GM12878 (cell line): Measurements from ENCODE around the gene CNTNAP2. TPM values are rescaled to one million over a fixed set of nuclear protein-coding genes. Genes with fewer than 3 reads are reported as not detected.

Source experiments
- ATAC-seq: fragments of 200-7000 bp; cut with Tn5 transposase; 3 replicates; pipeline ENCODE4 v1.9.1; 2020; ENCODE audit warnings: mild to moderate bottlenecking, moderate library complexity
- BruUV-seq: library from RNA; stranded (reverse); fragments of 400-500 nt; replicated peaks from 2 replicates; lab custom pipeline; 2021; lab: Mats Ljungman, UMichigan
- CTCF ChIA-PET: fragments of 300-600 bp; sonication (Branson Sonifier 250); formaldehyde crosslinking; extraction: SDS; loops from one replicate; lab custom pipeline; 2021; ENCODE audit warnings: inconsistent platforms; lab: Yijun Ruan, JAX
- POLR2A ChIA-PET: fragments of 350-600 bp; formaldehyde crosslinking; extraction: SDS; loops from one replicate; lab custom pipeline; 2021; ENCODE audit warnings: inconsistent platforms; lab: Charles Lee
- RAD21 ChIA-PET: fragments of 300-600 bp; sonication (Branson Sonifier 250); formaldehyde crosslinking; loops from one replicate; lab custom pipeline; 2023; ENCODE audit warnings: antibody characterized with exemption; ENCODE audit not compliant: unreplicated experiment; lab: Charles Lee
- SMC1A ChIA-PET: fragments of 300-600 bp; sonication (Branson Sonifier 250); formaldehyde crosslinking; loops from one replicate; lab custom pipeline; 2023; ENCODE audit not compliant: unreplicated experiment, uncharacterized antibody; lab: Charles Lee
- DNase-seq: peaks from one replicate; pipeline ENCODE4 v3.0.0-alpha.2; 2011; ENCODE audit warnings: low read depth, low spot score
- FAIRE-seq: peaks from 3 replicates; lab custom pipeline; 2011; peaks lifted over from hg19 to GRCh38; lab: Jason Lieb, UNC
- H2AFZ ChIP-seq: 2 replicates; pipeline ENCODE4 v1.6.0; 2011; ENCODE audit warnings: low read depth, low read length, control low read depth; ENCODE audit not compliant: control insufficient read depth
- H3K27ac ChIP-seq: 2 replicates; pipeline ENCODE4 v1.5.1; 2011; ENCODE audit warnings: control low read depth; ENCODE audit not compliant: control insufficient read depth, insufficient read depth
- H3K27me3 ChIP-seq, 2 experiments: replicated peaks in 1 of 2; 2 replicates each; pipeline versions ENCODE4 v1.6.0 to v1.6.1; 2011; ENCODE audit warnings: low read length in 1 of 2; ENCODE audit not compliant: control insufficient read depth in 2 of 2, insufficient read depth in 2 of 2
- H3K36me3 ChIP-seq, 2 experiments: 2 replicates each; pipeline ENCODE4 v1.5.1; 2011; ENCODE audit warnings: low read length in 1 of 2; ENCODE audit not compliant: control insufficient read depth in 2 of 2, insufficient read depth in 2 of 2
- H3K4me1 ChIP-seq: 2 replicates; pipeline ENCODE4 v1.6.1; 2011; ENCODE audit warnings: mild to moderate bottlenecking, low read length, moderate library complexity, mixed read lengths; ENCODE audit not compliant: control insufficient read depth, insufficient read depth
- H3K4me2 ChIP-seq: 2 replicates; pipeline ENCODE4 v1.6.0; 2011; ENCODE audit warnings: control low read depth; ENCODE audit not compliant: control insufficient read depth, insufficient read depth
- H3K4me3 ChIP-seq: fragments of 200-600 bp; sonication (generic); 2 replicates; pipeline ENCODE4 v1.5.1; 2016
- H3K79me2 ChIP-seq: 2 replicates; pipeline ENCODE4 v1.6.0; 2011; ENCODE audit warnings: low read length; ENCODE audit not compliant: control insufficient read depth, insufficient read depth
- H3K9ac ChIP-seq: 2 replicates; pipeline ENCODE4 v1.8.0; 2011; ENCODE audit warnings: low read length, control low read depth, mixed read lengths; ENCODE audit not compliant: control insufficient read depth, insufficient read depth
- H3K9me3 ChIP-seq: replicated peaks from 3 replicates; pipeline ENCODE4 v1.5.1; 2011; ENCODE audit warnings: mild to moderate bottlenecking, low read length; ENCODE audit not compliant: control insufficient read depth, insufficient read depth
- H4K20me1 ChIP-seq: 2 replicates; pipeline ENCODE4 v1.6.0; 2011; ENCODE audit not compliant: control insufficient read depth, insufficient read depth
- ATF7 ChIP-seq: fragments of 450-650 bp; IDR thresholded peaks from 2 replicates; pipeline ENCODE4 v1.6.1; 2016; ENCODE audit warnings: low read depth, mild to moderate bottlenecking
- EED ChIP-seq: sonication (generic); IDR thresholded peaks from 2 replicates; pipeline ENCODE4 v1.6.1; 2016; ENCODE audit warnings: antibody characterized with exemption, low read depth
- FOXK2 ChIP-seq: fragments of 450-650 bp; IDR thresholded peaks from 2 replicates; pipeline ENCODE4 v1.6.1; 2017; ENCODE audit warnings: mild to moderate bottlenecking, moderate library complexity
- KAT2A ChIP-seq: conservative IDR thresholded peaks from 2 replicates; pipeline ENCODE4 v1.6.1; 2011; ENCODE audit warnings: low read depth, low read length; ENCODE audit not compliant: control insufficient read depth
- KDM1A ChIP-seq: fragments of 200-600 bp; sonication (generic); IDR thresholded peaks from 2 replicates; pipeline ENCODE4 v1.6.1; 2016; ENCODE audit warnings: borderline replicate concordance
- RCOR1 ChIP-seq: conservative IDR thresholded peaks from 2 replicates; pipeline ENCODE4 v1.6.1; 2012; ENCODE audit warnings: low read depth, low read length, improper control_type of control experiment
- TCF12 ChIP-seq: IDR thresholded peaks from 2 replicates; pipeline ENCODE4 v1.6.1; 2011; ENCODE audit warnings: low read depth, mild to moderate bottlenecking, low read length
- ZNF384 ChIP-seq: IDR thresholded peaks from 2 replicates; pipeline ENCODE4 v1.6.1; 2012; ENCODE audit warnings: low read depth, mild to moderate bottlenecking, low read length, improper control_type of control experiment, borderline replicate concordance
- ZZZ3 ChIP-seq: IDR thresholded peaks from 2 replicates; pipeline ENCODE4 v1.6.1; 2011; ENCODE audit warnings: low read depth; ENCODE audit not compliant: control insufficient read depth, insufficient read length
- WGBS: methylation state at CpG from one replicate; pipeline ENCODE4 v1.1.6; 2016; ENCODE audit warnings: low lambda C conversion rate; ENCODE audit not compliant: insufficient replicate concordance, insufficient coverage; ENCODE audit errors: missing lambda C conversion rate; 5-methylcytosine and 5-hydroxymethylcytosine counted together
- in situ Hi-C: fragments of 300-500 bp; cut with MboI; formaldehyde crosslinking; loops from 9 replicates; pipeline ENCODE4 v1.14.3; 2018; ENCODE audit warnings: mixed read lengths
- intact Hi-C: fragments of 100-400 bp; cut with micrococcal nuclease; formaldehyde crosslinking; loops from one replicate; pipeline ENCODE4 v1.14.2; 2022; ENCODE audit not compliant: unreplicated experiment
- polyA plus RNA-seq, 11 experiments: library from polyadenylated mRNA; depleted of rRNA in 4 of 11; unstranded in 6 of 11; stranded (reverse) in 5 of 11; fragments of >200 nt; fragmentation: Nextera tagmentation in 4 of 11; fragmentation: Illumina TruSeq in 1 of 11; extraction: Ambion mirVana in 4 of 11; extraction: Trizol in 1 of 11; gene quantifications; 1 replicate in 1 of 11; 2 replicates in 10 of 11; pipeline versions ENCODE4 v1.2.1 to v1.2.3, GENCODE V29; 2011 to 2016; ENCODE audit warnings: inconsistent platforms in 2 of 11, missing spikeins in 2 of 11, low read depth in 1 of 11
- total RNA-seq, 4 experiments: library from RNA; depleted of rRNA in 3 of 4; stranded (reverse); fragments of >200 nt in 3 of 4; fragmentation: Illumina TruSeq in 1 of 4; extraction: Trizol in 1 of 4; gene quantifications; 2 replicates each; pipeline versions ENCODE4 v1.2.1 to v1.2.3, GENCODE V29; 2013 to 2021

Gene CNTNAP2
- total and polyA plus RNA-seq, 10 of the 15 experiments (the other 5 are each of a cell fraction or from before 2014, with no cell fraction given): 0.03 to 0.08 (median 0.03) TPM; not detected in 7

- ATAC-seq: no peak
- no TSS peak for BruUV-seq
- POLR2A ChIA-PET: no interaction called here
Observed at GRCh38 chr7:146805082-146805481, 688.5 kb downstream of the CNTNAP2 start.

GRCh38 chr7:146826329-146826728 lies 709.7 kb downstream of the CNTNAP2 start:
- H3K9me3 ChIP-seq: no peaks in the 10 kb centered on the region
- H3K27ac ChIP-seq: no peak overlapping the region
- no peak overlapping the region for H3K4me3 ChIP-seq
- H3K9ac ChIP-seq: no peak overlapping the region
- ChIA-PET CTCF (no interaction called here), SMC1A (interaction anchor here (1.1 kb wide), 1 partner anchor 31 kb away, joined by 3 read pairs; no protein-coding TSS in a partner anchor), RAD21 (no interaction called here), POLR2A (no interaction called here)
- no peaks in the 10 kb centered on the region for H3K36me3 ChIP-seq
- no peak for DNase-seq
- no TSS peak for BruUV-seq
- no peaks in the 10 kb centered on the region for H4K20me1 ChIP-seq
- H3K4me2 ChIP-seq: no peak overlapping the region
- 0% methylated on average over 2 of the region's 2 CpGs for WGBS
- FAIRE-seq: no peak
- H3K4me1 ChIP-seq: no peaks in the 10 kb centered on the region
- in situ Hi-C loops (no loop called here), intact Hi-C loops (no loop called here)
- no peak for ATAC-seq
- TF ChIP-seq KAT2A (no peak), FOXK2 (no peak), ZNF384 (no peak), TCF12 (no peak), RCOR1 (no peak), ATF7 (no peak), EED (no peak)
- H3K79me2 ChIP-seq: no peaks in the 10 kb centered on the region
- no peaks in the 10 kb centered on the region for H3K27me3 ChIP-seq
- H2AFZ ChIP-seq: no peak overlapping the region

More at GRCh38 chr7:146805082-146805481, 688.5 kb downstream of the CNTNAP2 start:
- H3K4me2 ChIP-seq: no peak overlapping the region
- ChIA-PET SMC1A (no interaction called here), RAD21 (no interaction called here), CTCF (no interaction called here)
- no peaks in the 10 kb centered on the region for H4K20me1 ChIP-seq
- H2AFZ ChIP-seq: no peak overlapping the region
- TF ChIP-seq ZZZ3: no peak
- no peak for TF ChIP-seq KDM1A
- in situ Hi-C loops (no loop called here), intact Hi-C loops (no loop called here)
- H3K27ac ChIP-seq: no peak overlapping the region
- WGBS: 0% methylated on average over 1 of the region's 1 CpG
- no peak for FAIRE-seq
- no peaks in the 10 kb centered on the region for H3K4me1 ChIP-seq
- DNase-seq: no peak
- no peaks in the 10 kb centered on the region for H3K27me3 ChIP-seq
- no peak overlapping the region for H3K4me3 ChIP-seq
- H3K36me3 ChIP-seq: no peaks in the 10 kb centered on the region
- H3K9me3 ChIP-seq: no peaks in the 10 kb centered on the region
- no peaks in the 10 kb centered on the region for H3K79me2 ChIP-seq
- no peak overlapping the region for H3K9ac ChIP-seq
